Spleen (tissue), 11 donors: Measurements from ENCODE around the gene HMX1. TPM values are rescaled to one million over a fixed set of nuclear protein-coding genes. Genes with fewer than 3 reads are reported as not detected.

Experiments used
- DNase-seq: peaks from one replicate; pipeline ENCODE4 v3.0.0-alpha.2; 2020
- H3K27ac ChIP-seq, 8 donors: fragments of 200-600 bp; sonication (generic) in 7 of 8; 1 replicate in 4 of 8; 2 replicates in 4 of 8; pipeline versions ENCODE4 v1.5.0 to v1.8.0; 2016 to 2021; ENCODE audit warnings: inconsistent platforms in 4 of 8, mild to moderate bottlenecking in 4 of 8, moderate library complexity in 1 of 8
- H3K27me3 ChIP-seq, 7 donors: fragments of 200-600 bp; sonication (generic) in 6 of 7; replicated peaks in 1 of 7; 1 replicate in 4 of 7; 2 replicates in 3 of 7; pipeline versions ENCODE4 v1.5.0 to v1.8.0; 2016 to 2021; ENCODE audit warnings: inconsistent platforms in 3 of 7, mild to moderate bottlenecking in 1 of 7
- H3K36me3 ChIP-seq, 6 donors: fragments of 200-600 bp; sonication (generic) in 5 of 6; 1 replicate in 4 of 6; 2 replicates in 2 of 6; pipeline versions ENCODE4 v1.5.0 to v1.8.0; 2016 to 2021; ENCODE audit warnings: inconsistent platforms in 2 of 6
- H3K4me1 ChIP-seq, 6 donors: fragments of 200-600 bp; sonication (generic) in 5 of 6; 1 replicate in 3 of 6; 2 replicates in 3 of 6; pipeline versions ENCODE4 v1.5.0 to v1.8.0; 2016 to 2021; ENCODE audit warnings: inconsistent platforms in 3 of 6
- H3K4me3 ChIP-seq, 8 donors: fragments of 200-600 bp; sonication (generic) in 7 of 8; 1 replicate in 4 of 8; 2 replicates in 4 of 8; pipeline versions ENCODE4 v1.5.0 to v1.8.0; 2016 to 2021; ENCODE audit warnings: inconsistent platforms in 4 of 8, mild to moderate bottlenecking in 4 of 8, moderate library complexity in 2 of 8
- H3K9me3 ChIP-seq, 8 donors: fragments of 200-600 bp; sonication (generic) in 7 of 8; 1 replicate in 4 of 8; 2 replicates in 4 of 8; pipeline versions ENCODE4 v1.5.0 to v1.8.0; 2016 to 2021; ENCODE audit warnings: inconsistent platforms in 4 of 8
- POLR2A ChIP-seq, 3 donors: fragments of 450-650 bp; IDR thresholded peaks; one replicate each; pipeline ENCODE4 v1.5.1; 2017; ENCODE audit warnings: antibody characterized with exemption in 3 of 3, mild to moderate bottlenecking in 1 of 3
- POLR2AphosphoS5 ChIP-seq, 3 donors: sonication (generic); formaldehyde crosslinking; IDR thresholded peaks; one replicate each; pipeline ENCODE4 v1.5.1; 2017; ENCODE audit warnings: antibody characterized with exemption in 3 of 3
- WGBS, 5 donors: extraction: QIAGEN DNeasy Blood & Tissue Kit in 3 of 5; methylation state at CpG; one replicate each; pipeline versions ENCODE4 v1.1.5 to v1.1.7; 2013 to 2018; 5-methylcytosine and 5-hydroxymethylcytosine counted together
- intact Hi-C: fragments of 100-400 bp; cut with DNase I; formaldehyde crosslinking; loops from one replicate; pipeline ENCODE4 v1.15.0; 2023; ENCODE audit warnings: low total_unique reads
- polyA plus RNA-seq, 3 donors: library from polyadenylated mRNA; stranded (reverse); fragments of 200-250 nt; gene quantifications; one replicate each; pipeline ENCODE4 v1.2.1, GENCODE V29; 2013
- total RNA-seq, 7 donors: library from RNA; depleted of rRNA in 3 of 7; stranded (reverse); fragments of >200 nt in 3 of 7; fragmentation: NEBNext Ultra II Directional in 4 of 7; extraction: Animal tissue kit (Norgen Biotek cat#: 25700) in 4 of 7; gene quantifications; one replicate each; pipeline versions ENCODE4 v1.1.0 to v1.2.1, GENCODE V29; 2016 to 2021
- TF ChIP-seq, protein P1 (sequence below), 11 experiments: fragments of 200-600 bp in 7 of 11; fragments of 450-650 bp in 4 of 11; sonication (generic) in 4 of 11; IDR thresholded peaks in 8 of 11; conservative IDR thresholded peaks in 3 of 11; 1 replicate in 7 of 11; 2 replicates in 4 of 11; pipeline versions ENCODE4 v1.4.0 to v1.8.0; 2016 to 2021; ENCODE audit warnings: antibody characterized with exemption in 11 of 11, inconsistent platforms in 4 of 11, mild to moderate bottlenecking in 1 of 11
- donor health status: healthy with polysubstance abuse.
- donor health status: DM: no; HTN: no; CAD: no; lungs with moderate emphysema.
- donor health status: DM: no; HTN: no; CAD: no.
- donor health status: Bipolar disorder and iron deficiency.
- donor health status: healthy.
- donor health status: DM: no; HTN: no; CAD: no.
- donor health status: DM: yes; HTN: yes; CAD: no.

Gene HMX1
- total and polyA plus RNA-seq, 10 donors, result not detected

DNA sequence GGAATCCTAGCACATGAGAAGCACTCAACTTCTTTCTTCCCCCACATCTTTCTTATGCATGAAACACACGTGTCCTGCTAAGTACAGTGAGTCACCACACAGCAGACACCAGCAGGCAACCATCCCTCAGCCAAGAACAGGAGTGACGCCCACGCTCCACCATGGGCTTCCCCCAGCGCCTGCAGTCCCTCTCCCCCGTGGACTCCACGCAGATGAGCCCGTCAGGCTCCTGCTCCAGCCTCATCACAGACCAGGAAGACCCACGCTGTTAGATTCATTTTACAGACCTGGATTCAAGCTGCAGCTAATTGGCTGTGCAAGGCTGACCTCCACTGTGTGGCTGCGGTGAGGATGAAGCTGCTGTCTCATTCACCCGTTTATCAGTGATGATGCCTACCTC, 16.7 kb downstream of the HMX1 start:
- Histone ChIP-seq H3K9me3 (peaks cover 0 to 15% (median 7%) of the 10 kb centered on the region in 8 donors), H3K27me3 (peaks cover 0 to 100% (median 74%) of the 10 kb centered on the region in 7 donors), H3K27ac (no peak overlapping the region), H3K36me3 (no peaks in the 10 kb centered on the region), H3K4me1 (peaks cover 6 to 39% (median 20%) of the 10 kb centered on the region in 6 donors), H3K4me3 (no peak overlapping the region)
- no peak for DNase-seq
- TF ChIP-seq, protein P1, sequence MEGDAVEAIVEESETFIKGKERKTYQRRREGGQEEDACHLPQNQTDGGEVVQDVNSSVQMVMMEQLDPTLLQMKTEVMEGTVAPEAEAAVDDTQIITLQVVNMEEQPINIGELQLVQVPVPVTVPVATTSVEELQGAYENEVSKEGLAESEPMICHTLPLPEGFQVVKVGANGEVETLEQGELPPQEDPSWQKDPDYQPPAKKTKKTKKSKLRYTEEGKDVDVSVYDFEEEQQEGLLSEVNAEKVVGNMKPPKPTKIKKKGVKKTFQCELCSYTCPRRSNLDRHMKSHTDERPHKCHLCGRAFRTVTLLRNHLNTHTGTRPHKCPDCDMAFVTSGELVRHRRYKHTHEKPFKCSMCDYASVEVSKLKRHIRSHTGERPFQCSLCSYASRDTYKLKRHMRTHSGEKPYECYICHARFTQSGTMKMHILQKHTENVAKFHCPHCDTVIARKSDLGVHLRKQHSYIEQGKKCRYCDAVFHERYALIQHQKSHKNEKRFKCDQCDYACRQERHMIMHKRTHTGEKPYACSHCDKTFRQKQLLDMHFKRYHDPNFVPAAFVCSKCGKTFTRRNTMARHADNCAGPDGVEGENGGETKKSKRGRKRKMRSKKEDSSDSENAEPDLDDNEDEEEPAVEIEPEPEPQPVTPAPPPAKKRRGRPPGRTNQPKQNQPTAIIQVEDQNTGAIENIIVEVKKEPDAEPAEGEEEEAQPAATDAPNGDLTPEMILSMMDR (IDR thresholded peaks at IDR 0.05 in 8 of 11, conservative IDR thresholded peaks at IDR 0.05 in 3 of 11), result no peak
- no peak for TF ChIP-seq POLR2A (IDR thresholded peaks at IDR 0.05)
- TF ChIP-seq POLR2AphosphoS5 (IDR thresholded peaks at IDR 0.05), result no peak
- WGBS, 5 donors, result 22 to 41% (median 30%) methylated on average over 10 of the region's 10 CpGs
- intact Hi-C loops, result no loop called here

DNA sequence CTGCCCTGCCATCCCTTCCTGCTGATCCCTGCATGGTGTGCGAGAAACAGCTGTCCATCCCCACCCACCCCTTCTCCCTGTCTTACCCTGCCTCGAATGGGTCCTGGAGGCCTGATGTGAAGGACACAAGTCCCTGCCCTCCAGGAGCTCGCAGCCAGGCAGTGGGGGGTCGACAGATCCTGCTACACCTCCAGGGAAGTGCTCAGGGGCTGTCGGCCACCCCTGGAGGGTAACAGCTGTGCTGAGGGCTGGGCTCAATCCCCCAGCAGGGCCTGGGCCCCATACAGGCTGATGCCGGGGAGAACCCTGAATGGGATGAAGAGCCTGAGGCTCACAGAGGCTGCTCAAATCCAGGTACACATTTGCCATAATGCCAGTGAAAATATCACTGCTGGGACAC, 17.6 kb downstream of the HMX1 start:
- Histone ChIP-seq H3K4me1 (peaks cover 6 to 32% (median 20%) of the 10 kb centered on the region in 6 donors), H3K27me3 (peaks cover 0 to 100% (median 65%) of the 10 kb centered on the region in 7 donors), H3K36me3 (no peaks in the 10 kb centered on the region), H3K27ac (no peak overlapping the region), H3K9me3 (peaks cover 0 to 15% (median 7%) of the 10 kb centered on the region in 8 donors), H3K4me3 (no peak overlapping the region)
- no peak for DNase-seq
- TF ChIP-seq POLR2A (IDR thresholded peaks at IDR 0.05), result no peak
- TF ChIP-seq, protein P1 (IDR thresholded peaks at IDR 0.05 in 8 of 11, conservative IDR thresholded peaks at IDR 0.05 in 3 of 11), result no peak
- TF ChIP-seq POLR2AphosphoS5 (IDR thresholded peaks at IDR 0.05), result no peak
- intact Hi-C loops, result no loop called here
- 14 to 62% (median 32%) methylated on average over 5 to 6 of the region's 6 CpGs for WGBS, 5 donors

DNA sequence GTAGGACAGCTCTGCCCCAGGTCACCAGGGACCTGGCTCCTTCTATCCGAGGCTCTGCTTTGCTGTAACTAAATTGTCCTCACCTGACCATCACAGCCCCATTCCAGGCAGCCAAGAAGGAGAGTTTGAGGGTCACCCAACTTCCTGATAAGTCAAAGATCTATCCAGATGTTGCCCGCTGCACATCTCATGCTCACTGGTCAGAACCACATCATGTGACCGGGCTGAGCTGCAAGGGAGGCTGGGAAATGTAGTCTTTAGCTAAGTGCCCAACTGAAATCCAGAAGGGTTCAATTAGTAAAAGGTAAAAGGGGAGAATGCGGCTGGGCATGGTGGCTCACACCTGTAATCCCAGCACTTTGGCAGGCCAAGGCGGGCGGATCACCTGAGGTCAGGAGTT, 18.4 kb downstream of the HMX1 start:
- intact Hi-C loops, result no loop called here
- 73 to 90% (median 87%) methylated on average over 6 of the region's 6 CpGs for WGBS, 5 donors
- H3K4me3 ChIP-seq, result no peak overlapping the region

DNA sequence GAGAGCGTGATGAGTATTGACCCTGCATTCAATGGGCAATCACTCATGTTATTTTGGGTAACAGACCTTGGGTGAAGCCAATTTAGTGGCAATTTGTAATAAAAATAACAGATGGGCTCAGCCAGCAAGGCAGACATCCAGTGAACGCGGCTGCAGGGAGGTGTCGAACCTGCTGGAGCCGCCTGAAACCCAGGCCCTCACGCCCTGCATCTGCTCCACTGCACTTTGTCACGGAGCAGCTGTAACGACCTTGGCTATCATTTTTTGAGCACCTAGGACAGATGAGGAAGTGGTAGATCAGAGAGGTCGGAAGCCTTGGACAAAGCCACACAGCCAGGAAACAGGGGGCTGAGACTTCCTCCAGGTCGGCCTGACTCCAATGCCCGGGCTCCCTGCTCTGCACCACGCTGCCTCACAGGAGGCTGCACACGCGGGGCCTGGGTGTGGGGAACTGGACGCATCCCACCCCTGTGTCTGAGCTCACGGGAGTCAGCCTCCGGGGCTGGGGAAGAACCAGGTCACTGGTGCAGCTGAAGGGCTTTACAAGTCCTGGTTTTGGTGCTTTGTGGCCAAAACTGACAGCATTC, 19.4 kb downstream of the HMX1 start:
- H3K4me1 ChIP-seq, result peaks cover 0 to 14% (median 6%) of the 10 kb centered on the region in 6 donors
- peaks cover 0 to 15% (median 7%) of the 10 kb centered on the region in 8 donors for H3K9me3 ChIP-seq
- no peak overlapping the region for H3K27ac ChIP-seq
- 62 to 67% (median 64%) methylated on average over 15 to 17 of the region's 17 CpGs for WGBS, 5 donors
- no peak overlapping the region for H3K4me3 ChIP-seq
- no peaks in the 10 kb centered on the region for H3K36me3 ChIP-seq
- TF ChIP-seq POLR2A (IDR thresholded peaks at IDR 0.05) (no peak), POLR2AphosphoS5 (IDR thresholded peaks at IDR 0.05) (no peak)
- TF ChIP-seq, protein P1 (IDR thresholded peaks at IDR 0.05 in 8 of 11, conservative IDR thresholded peaks at IDR 0.05 in 3 of 11), result no peak
- intact Hi-C loops, result no loop called here
- peak; percentile 55 for DNase-seq
- peaks cover 0 to 95% (median 49%) of the 10 kb centered on the region in 7 donors for H3K27me3 ChIP-seq

More for the DNA sequence above, 18.4 kb downstream of the HMX1 start:
- Histone ChIP-seq H3K27me3 (peaks cover 0 to 100% (median 58%) of the 10 kb centered on the region in 7 donors), H3K27ac (no peak overlapping the region), H3K4me1 (peaks cover 3 to 24% (median 17%) of the 10 kb centered on the region in 6 donors), H3K36me3 (no peaks in the 10 kb centered on the region), H3K9me3 (peaks cover 0 to 15% (median 7%) of the 10 kb centered on the region in 8 donors)
- DNase-seq, result no peak
- TF ChIP-seq POLR2AphosphoS5 (IDR thresholded peaks at IDR 0.05) (no peak), POLR2A (IDR thresholded peaks at IDR 0.05) (no peak)
- TF ChIP-seq, protein P1 (IDR thresholded peaks at IDR 0.05 in 8 of 11, conservative IDR thresholded peaks at IDR 0.05 in 3 of 11), result no peak
